DND-41 (cell line): ENCODE data around the gene MYH7B.
A peak's percentile ranks its signal among the peaks of the same experiment; 100 is the strongest.

Experiments
- ATAC-seq: fragments of 200-7000 bp; cut with Tn5 transposase; 3 replicates; pipeline ENCODE4 v1.9.1; 2021; ENCODE audit warnings: low read depth; ENCODE audit not compliant: insufficient read depth
- DNase-seq: peaks from one replicate; pipeline ENCODE4 v3.0.0-alpha.2; 2020
- H2AFZ ChIP-seq: 2 replicates; pipeline ENCODE4 v1.6.0; 2012; ENCODE audit warnings: low read depth, low read length
- H3K27ac ChIP-seq: 2 replicates; pipeline ENCODE4 v1.5.1; 2012; ENCODE audit warnings: low read length, inconsistent platforms
- H3K27me3 ChIP-seq: fragments of 200-600 bp; sonication (generic); 2 replicates; pipeline ENCODE4 v1.6.0; 2012; ENCODE audit warnings: low read length, mild to moderate bottlenecking, inconsistent platforms; ENCODE audit not compliant: insufficient read depth, poor library complexity
- H3K36me3 ChIP-seq: 2 replicates; pipeline ENCODE4 v1.5.1; 2012; ENCODE audit warnings: low read length, inconsistent platforms; ENCODE audit not compliant: insufficient read depth
- H3K4me1 ChIP-seq: 2 replicates; pipeline ENCODE4 v1.5.1; 2012; ENCODE audit warnings: mild to moderate bottlenecking, low read length; ENCODE audit not compliant: insufficient read depth
- H3K4me2 ChIP-seq: 2 replicates; pipeline ENCODE4 v1.6.0; 2012; ENCODE audit warnings: mild to moderate bottlenecking, moderate library complexity, low read length, inconsistent platforms; ENCODE audit not compliant: insufficient read depth
- H3K4me3 ChIP-seq, 2 experiments: fragments of 200-600 bp in 1 of 2; shearing (Covaris generic) in 1 of 2; 2 replicates each; pipeline ENCODE4 v1.5.1; 2012 to 2016; ENCODE audit warnings: inconsistent platforms in 2 of 2, low read length in 2 of 2, mild to moderate bottlenecking in 2 of 2, low read depth in 1 of 2, moderate library complexity in 1 of 2
- H3K79me2 ChIP-seq: 2 replicates; pipeline ENCODE4 v1.6.0; 2012; ENCODE audit warnings: low read length, inconsistent platforms; ENCODE audit not compliant: insufficient read depth
- H3K9ac ChIP-seq: 2 replicates; pipeline ENCODE4 v1.6.0; 2012; ENCODE audit warnings: low read depth, mild to moderate bottlenecking, inconsistent platforms, low read length, moderate library complexity
- H3K9me3 ChIP-seq: 2 replicates; pipeline ENCODE4 v1.5.1; 2012; ENCODE audit warnings: low read length, moderate library complexity, mild to moderate bottlenecking, inconsistent platforms; ENCODE audit not compliant: insufficient read depth, severe bottlenecking
- H4K20me1 ChIP-seq: 2 replicates; pipeline ENCODE4 v1.6.0; 2012; ENCODE audit warnings: low read length; ENCODE audit not compliant: insufficient read depth
- CTCF ChIP-seq: IDR thresholded peaks from 2 replicates; pipeline ENCODE4 v1.5.1; 2012; ENCODE audit warnings: borderline replicate concordance, low read length, moderate library complexity, mild to moderate bottlenecking; ENCODE audit not compliant: poor library complexity, severe bottlenecking; ENCODE audit errors: extremely low read depth
- EZH2 ChIP-seq: IDR thresholded peaks from 3 replicates; pipeline ENCODE4 v1.6.1; 2012; ENCODE audit warnings: borderline replicate concordance, low read depth, mild to moderate bottlenecking, moderate library complexity, low read length, inconsistent platforms; ENCODE audit not compliant: severe bottlenecking

Gene MYH7B

GRCh38 chr20:35000922-35001595, 45.4 kb downstream of the MYH7B start:
- H3K4me3 ChIP-seq, result no peak overlapping the region
- H3K4me2 ChIP-seq, result no peak overlapping the region
- no peaks in the 10 kb centered on the region for H3K9me3 ChIP-seq
- no peaks in the 10 kb centered on the region for H3K27me3 ChIP-seq
- H3K79me2 ChIP-seq, result no peaks in the 10 kb centered on the region
- no peak for ATAC-seq
- H3K9ac ChIP-seq, result no peak overlapping the region
- peaks cover 45% of the 10 kb centered on the region for H4K20me1 ChIP-seq
- H3K36me3 ChIP-seq, result peaks cover 93% of the 10 kb centered on the region
- H3K4me1 ChIP-seq, result no peaks in the 10 kb centered on the region
- TF ChIP-seq CTCF (no peak), EZH2 (no peak)
- H2AFZ ChIP-seq, result no peak overlapping the region
- H3K27ac ChIP-seq, result no peak overlapping the region
- DNase-seq, result no peak

DNA sequence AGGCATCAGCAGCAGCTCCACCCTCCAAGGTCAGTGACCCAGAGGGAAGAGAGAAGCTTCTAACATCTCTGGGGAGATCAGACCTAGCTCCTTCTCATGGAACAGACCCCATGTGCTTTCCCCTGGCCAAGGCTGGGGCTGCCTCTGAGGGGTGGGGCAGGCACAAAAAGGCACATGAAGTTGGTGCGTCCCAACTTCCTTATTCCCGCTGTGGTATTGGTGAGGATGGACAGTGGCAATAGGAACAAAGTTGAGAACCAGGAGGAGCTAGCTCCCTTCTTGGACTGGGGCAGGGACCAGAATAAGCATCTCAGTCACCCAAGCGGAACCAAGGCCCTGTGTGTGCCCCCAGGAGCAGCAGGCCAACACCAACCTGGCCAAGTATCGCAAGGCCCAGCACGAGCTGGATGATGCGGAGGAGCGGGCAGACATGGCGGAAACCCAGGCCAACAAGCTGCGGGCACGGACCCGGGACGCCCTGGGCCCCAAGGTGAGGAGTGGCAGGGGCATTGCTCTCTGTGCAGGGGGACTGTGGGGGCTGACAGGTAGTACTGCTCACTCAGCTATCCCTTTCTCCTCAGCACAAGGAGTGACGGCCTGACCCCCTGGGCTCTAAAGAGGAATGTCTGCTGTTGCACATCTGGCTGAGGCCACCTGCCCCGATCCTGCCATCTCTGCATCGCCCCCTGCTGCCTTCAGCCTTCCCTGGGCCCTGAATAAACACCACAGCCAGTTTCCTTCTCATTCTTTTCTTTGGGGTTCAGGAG, 46.1 kb downstream of the MYH7B start:
- no peak for TF ChIP-seq EZH2
- TF ChIP-seq CTCF, result peak; percentile 53
- Histone ChIP-seq H3K4me1 (no peaks in the 10 kb centered on the region), H3K27ac (no peak overlapping the region), H2AFZ (no peak overlapping the region), H3K36me3 (peaks cover 95% of the 10 kb centered on the region), H3K79me2 (no peaks in the 10 kb centered on the region), H3K9ac (no peak overlapping the region), H3K9me3 (no peaks in the 10 kb centered on the region), H3K27me3 (no peaks in the 10 kb centered on the region), H3K4me2 (no peak overlapping the region), H4K20me1 (peaks cover 45% of the 10 kb centered on the region), H3K4me3 (no peak overlapping the region)
- ATAC-seq (peak; percentile 39; the same call in 2 of the 3 replicates), DNase-seq (peak; percentile 25)

DNA sequence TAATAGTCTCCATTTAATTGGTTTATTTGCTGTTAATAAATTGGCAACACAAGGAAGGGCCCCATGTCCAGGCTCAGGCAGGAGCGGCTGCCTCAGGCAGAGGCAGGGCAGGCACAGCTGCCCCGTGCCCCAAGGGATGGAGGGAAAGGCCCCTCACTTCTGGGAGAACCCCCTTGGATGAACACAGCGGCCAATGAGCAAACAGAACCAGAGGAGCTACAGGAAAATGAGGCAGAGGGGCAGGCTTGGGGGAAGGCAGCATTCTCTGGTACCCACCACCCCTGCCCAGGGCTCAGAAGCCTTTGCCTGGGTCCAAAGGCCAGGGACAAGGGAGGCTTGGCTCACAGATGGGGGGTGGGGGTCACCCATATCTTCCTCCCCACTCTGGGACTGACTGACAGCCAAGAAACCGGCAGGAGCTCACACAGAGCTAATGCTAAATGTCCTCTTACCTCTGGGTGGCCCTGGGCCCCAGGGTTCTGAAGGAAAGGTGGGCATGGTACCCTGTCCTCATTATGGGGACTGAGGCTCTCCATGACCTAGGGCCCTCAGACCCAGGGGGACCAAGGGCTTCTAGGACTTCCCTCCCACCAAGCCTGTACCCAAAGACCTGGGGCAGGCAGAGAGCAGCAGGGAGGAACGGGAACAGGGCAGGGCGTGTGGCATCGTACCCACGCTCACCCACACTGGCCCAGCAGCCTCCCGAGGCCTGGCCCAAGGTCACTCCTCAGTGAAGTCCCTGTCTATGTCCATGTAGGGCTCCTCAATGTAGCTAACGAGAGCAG, 47.0 kb downstream of the MYH7B start:
- H3K4me2 ChIP-seq, result no peak overlapping the region
- no peak overlapping the region for H2AFZ ChIP-seq
- H3K9ac ChIP-seq, result no peak overlapping the region
- no peak for DNase-seq
- ATAC-seq, result no peak
- no peak overlapping the region for H3K4me3 ChIP-seq
- TF ChIP-seq EZH2 (no peak), CTCF (no peak)
- no peaks in the 10 kb centered on the region for H3K27me3 ChIP-seq
- H3K9me3 ChIP-seq, result no peaks in the 10 kb centered on the region
- H3K79me2 ChIP-seq, result no peaks in the 10 kb centered on the region
- no peak overlapping the region for H3K27ac ChIP-seq
- H3K36me3 ChIP-seq, result peaks cover 100% of the 10 kb centered on the region
- no peaks in the 10 kb centered on the region for H3K4me1 ChIP-seq
- peaks cover 45% of the 10 kb centered on the region for H4K20me1 ChIP-seq
